Measurements from ENCODE around the gene FYB2. TPM values are rescaled to one million over a fixed set of nuclear protein-coding genes. Genes with fewer than 3 reads are reported as not detected.

Gene FYB2
- total and polyA plus RNA-seq, 10 of the 15 experiments (the other 5 are each of a cell fraction or from before 2014, with no cell fraction given), result 0.04 to 0.16 (median 0.05) TPM; not detected in 4

DNA sequence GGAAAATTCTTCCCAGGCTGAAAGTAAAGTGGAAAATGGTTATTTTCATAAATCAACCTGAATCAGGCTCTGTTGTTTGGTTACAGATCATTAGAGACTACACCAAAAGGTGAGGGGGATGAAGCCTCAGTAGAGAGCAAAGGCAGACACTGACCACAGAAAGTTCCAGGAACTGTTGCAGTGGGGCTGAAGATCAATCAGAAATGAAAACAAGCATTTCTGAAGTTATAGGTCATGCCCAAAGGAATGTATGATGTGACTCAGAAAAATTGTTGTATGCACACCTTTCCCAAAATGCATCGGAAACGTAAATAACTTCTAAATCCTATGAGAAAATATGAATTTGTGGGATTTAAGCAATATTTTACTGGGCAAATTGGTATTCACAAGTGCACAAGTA, 63.3 kb downstream of the FYB2 start:
- RAD21 ChIA-PET (ENCODE audit: unreplicated experiment), result no interaction called here
- BruUV-seq (replicated peaks), result no TSS peak
- H3K27ac ChIP-seq (ENCODE audit: control insufficient read depth, insufficient read depth), result no peak overlapping the region
- H3K4me3 ChIP-seq, result no peak overlapping the region
- H3K27me3 ChIP-seq (replicated peaks in 1 of 2; ENCODE audit: control insufficient read depth in 2 of 2, insufficient read depth in 2 of 2, low read length in 1 of 2), result no peaks in the 10 kb centered on the region
- 46% methylated on average over 2 of the region's 2 CpGs for WGBS (ENCODE audit: insufficient coverage, insufficient replicate concordance, low lambda C conversion rate, missing lambda C conversion rate)
- no peak overlapping the region for H3K4me2 ChIP-seq (ENCODE audit: control insufficient read depth, insufficient read depth)
- no peaks in the 10 kb centered on the region for H3K9me3 ChIP-seq (replicated peaks; ENCODE audit: control insufficient read depth, insufficient read depth, low read length)
- no peak overlapping the region for H2AFZ ChIP-seq (ENCODE audit: control insufficient read depth, low read depth, low read length)
- H3K4me1 ChIP-seq (ENCODE audit: control insufficient read depth, insufficient read depth, low read length), result no peaks in the 10 kb centered on the region
- no peaks in the 10 kb centered on the region for H3K79me2 ChIP-seq (ENCODE audit: control insufficient read depth, insufficient read depth, low read length)
- SMC1A ChIA-PET (ENCODE audit: uncharacterized antibody, unreplicated experiment), result interaction anchor here (0.9 to 1.2 kb wide), 2 partner anchors 8 to 37 kb away, joined by 3 read pairs; no protein-coding TSS in a partner anchor
- intact Hi-C loops (cut with micrococcal nuclease; ENCODE audit: unreplicated experiment), result no loop called here
- POLR2A ChIA-PET, result no interaction called here
- in situ Hi-C loops (cut with MboI), result no loop called here
- ATAC-seq (no peak), FAIRE-seq (no peak), DNase-seq (ENCODE audit: low read depth, low spot score) (no peak)
- no peak overlapping the region for H3K9ac ChIP-seq (ENCODE audit: control insufficient read depth, insufficient read depth, low read length)
- H3K36me3 ChIP-seq (ENCODE audit: control insufficient read depth in 2 of 2, insufficient read depth in 2 of 2, low read length in 1 of 2), result no peaks in the 10 kb centered on the region
- no peaks in the 10 kb centered on the region for H4K20me1 ChIP-seq (ENCODE audit: control insufficient read depth, insufficient read depth)
- CTCF ChIA-PET, result no interaction called here
- TF ChIP-seq ZZZ3 (IDR thresholded peaks at IDR 0.05; ENCODE audit: control insufficient read depth, insufficient read length, low read depth) (no peak), KLF5 (IDR thresholded peaks at IDR 0.05; ENCODE audit: partially characterized antibody) (no peak), CBX5 (IDR thresholded peaks at IDR 0.05; ENCODE audit: low read depth) (no peak), EP300 (IDR thresholded peaks at IDR 0.05; ENCODE audit: borderline replicate concordance in 1 of 2, control insufficient read depth in 1 of 2, low read depth in 2 of 2, low read length in 2 of 2) (no peak), E2F8 (IDR thresholded peaks at IDR 0.05; ENCODE audit: low read depth, partially characterized antibody) (no peak), HSF1 (IDR thresholded peaks at IDR 0.05; ENCODE audit: low read depth, low read length) (no peak), TCF12 (IDR thresholded peaks at IDR 0.05; ENCODE audit: low read depth, low read length) (no peak), ZNF592 (IDR thresholded peaks at IDR 0.05) (no peak), NFXL1 (IDR thresholded peaks at IDR 0.05; ENCODE audit: borderline replicate concordance) (no peak), YBX1 (IDR thresholded peaks at IDR 0.05) (no peak), NR2C2 (IDR thresholded peaks at IDR 0.05; ENCODE audit: borderline replicate concordance, control insufficient read depth, insufficient read length, low read depth) (no peak)
- TF ChIP-seq, protein P1, sequence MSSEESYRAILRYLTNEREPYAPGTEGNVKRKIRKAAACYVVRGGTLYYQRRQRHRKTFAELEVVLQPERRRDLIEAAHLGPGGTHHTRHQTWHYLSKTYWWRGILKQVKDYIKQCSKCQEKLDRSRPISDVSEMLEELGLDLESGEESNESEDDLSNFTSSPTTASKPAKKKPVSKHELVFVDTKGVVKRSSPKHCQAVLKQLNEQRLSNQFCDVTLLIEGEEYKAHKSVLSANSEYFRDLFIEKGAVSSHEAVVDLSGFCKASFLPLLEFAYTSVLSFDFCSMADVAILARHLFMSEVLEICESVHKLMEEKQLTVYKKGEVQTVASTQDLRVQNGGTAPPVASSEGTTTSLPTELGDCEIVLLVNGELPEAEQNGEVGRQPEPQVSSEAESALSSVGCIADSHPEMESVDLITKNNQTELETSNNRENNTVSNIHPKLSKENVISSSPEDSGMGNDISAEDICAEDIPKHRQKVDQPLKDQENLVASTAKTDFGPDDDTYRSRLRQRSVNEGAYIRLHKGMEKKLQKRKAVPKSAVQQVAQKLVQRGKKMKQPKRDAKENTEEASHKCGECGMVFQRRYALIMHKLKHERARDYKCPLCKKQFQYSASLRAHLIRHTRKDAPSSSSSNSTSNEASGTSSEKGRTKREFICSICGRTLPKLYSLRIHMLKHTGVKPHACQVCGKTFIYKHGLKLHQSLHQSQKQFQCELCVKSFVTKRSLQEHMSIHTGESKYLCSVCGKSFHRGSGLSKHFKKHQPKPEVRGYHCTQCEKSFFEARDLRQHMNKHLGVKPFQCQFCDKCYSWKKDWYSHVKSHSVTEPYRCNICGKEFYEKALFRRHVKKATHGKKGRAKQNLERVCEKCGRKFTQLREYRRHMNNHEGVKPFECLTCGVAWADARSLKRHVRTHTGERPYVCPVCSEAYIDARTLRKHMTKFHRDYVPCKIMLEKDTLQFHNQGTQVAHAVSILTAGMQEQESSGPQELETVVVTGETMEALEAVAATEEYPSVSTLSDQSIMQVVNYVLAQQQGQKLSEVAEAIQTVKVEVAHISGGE (CRISPR knock-in tag; IDR thresholded peaks at IDR 0.05), result no peak

Measured in GM12878 (cell line).